ENCODE results near the gene MED15. TPM values are rescaled to one million over a fixed set of nuclear protein-coding genes. Genes with fewer than 3 reads are reported as not detected.

The MED15 gene
- total and polyA plus RNA-seq, 2 donors from 2014 or later = 31.7 to 102 TPM

DNA sequence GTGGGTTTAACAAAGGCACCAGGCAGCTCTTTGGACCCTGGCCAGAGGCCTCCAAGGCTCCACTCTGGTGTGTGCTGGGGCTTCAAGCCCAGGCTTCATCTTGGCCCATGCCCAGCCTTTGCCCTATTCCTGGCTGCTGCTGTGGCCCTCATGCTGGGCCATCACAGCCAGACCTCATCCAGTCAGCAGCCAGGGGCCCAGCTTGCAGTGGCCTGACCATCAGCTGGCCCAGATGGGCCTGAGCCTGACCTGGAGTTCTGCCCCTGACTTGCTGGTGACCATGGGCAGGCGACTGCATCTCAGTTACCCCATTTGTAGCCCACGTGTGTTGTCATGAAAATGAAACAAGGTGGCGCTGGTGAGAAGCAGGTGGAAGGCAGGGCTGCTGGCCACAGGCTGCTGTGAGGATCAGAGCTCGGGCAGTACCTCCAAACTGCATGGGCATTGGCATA, 76.1 kb downstream of the MED15 start:
- H3K27ac ChIP-seq (ENCODE audit: low read depth in 2 of 2, low read length in 2 of 2) = no peak overlapping the region
- no peak for DNase-seq
- no peak for FAIRE-seq
- H3K9ac ChIP-seq (ENCODE audit: low read length in 3 of 3) = no peak overlapping the region
- H3K36me3 ChIP-seq (ENCODE audit: control insufficient read depth in 2 of 3, insufficient read depth in 3 of 3, low read length in 3 of 3) = peaks cover 0 to 45% (median 36%) of the 10 kb centered on the region in 3 donors
- intact Hi-C loops (cut with DNase I) = no loop called here
- H3K9me3 ChIP-seq (ENCODE audit: control insufficient read depth in 2 of 3, insufficient read depth in 1 of 3, low read length in 3 of 3) = no peaks in the 10 kb centered on the region
- TF ChIP-seq, protein P1, sequence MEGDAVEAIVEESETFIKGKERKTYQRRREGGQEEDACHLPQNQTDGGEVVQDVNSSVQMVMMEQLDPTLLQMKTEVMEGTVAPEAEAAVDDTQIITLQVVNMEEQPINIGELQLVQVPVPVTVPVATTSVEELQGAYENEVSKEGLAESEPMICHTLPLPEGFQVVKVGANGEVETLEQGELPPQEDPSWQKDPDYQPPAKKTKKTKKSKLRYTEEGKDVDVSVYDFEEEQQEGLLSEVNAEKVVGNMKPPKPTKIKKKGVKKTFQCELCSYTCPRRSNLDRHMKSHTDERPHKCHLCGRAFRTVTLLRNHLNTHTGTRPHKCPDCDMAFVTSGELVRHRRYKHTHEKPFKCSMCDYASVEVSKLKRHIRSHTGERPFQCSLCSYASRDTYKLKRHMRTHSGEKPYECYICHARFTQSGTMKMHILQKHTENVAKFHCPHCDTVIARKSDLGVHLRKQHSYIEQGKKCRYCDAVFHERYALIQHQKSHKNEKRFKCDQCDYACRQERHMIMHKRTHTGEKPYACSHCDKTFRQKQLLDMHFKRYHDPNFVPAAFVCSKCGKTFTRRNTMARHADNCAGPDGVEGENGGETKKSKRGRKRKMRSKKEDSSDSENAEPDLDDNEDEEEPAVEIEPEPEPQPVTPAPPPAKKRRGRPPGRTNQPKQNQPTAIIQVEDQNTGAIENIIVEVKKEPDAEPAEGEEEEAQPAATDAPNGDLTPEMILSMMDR (IDR thresholded peaks at IDR 0.05; ENCODE audit: borderline replicate concordance, extremely low read depth, insufficient read depth) = no peak
- no peaks in the 10 kb centered on the region for H3K4me1 ChIP-seq (ENCODE audit: control insufficient read depth in 2 of 3, insufficient read depth in 2 of 3, low read depth in 1 of 3, low read length in 3 of 3)
- H3K27me3 ChIP-seq (ENCODE audit: control insufficient read depth, insufficient read depth, low read length) = no peaks in the 10 kb centered on the region
- no peak overlapping the region for H3K4me3 ChIP-seq (ENCODE audit: low read length in 3 of 3)

DNA sequence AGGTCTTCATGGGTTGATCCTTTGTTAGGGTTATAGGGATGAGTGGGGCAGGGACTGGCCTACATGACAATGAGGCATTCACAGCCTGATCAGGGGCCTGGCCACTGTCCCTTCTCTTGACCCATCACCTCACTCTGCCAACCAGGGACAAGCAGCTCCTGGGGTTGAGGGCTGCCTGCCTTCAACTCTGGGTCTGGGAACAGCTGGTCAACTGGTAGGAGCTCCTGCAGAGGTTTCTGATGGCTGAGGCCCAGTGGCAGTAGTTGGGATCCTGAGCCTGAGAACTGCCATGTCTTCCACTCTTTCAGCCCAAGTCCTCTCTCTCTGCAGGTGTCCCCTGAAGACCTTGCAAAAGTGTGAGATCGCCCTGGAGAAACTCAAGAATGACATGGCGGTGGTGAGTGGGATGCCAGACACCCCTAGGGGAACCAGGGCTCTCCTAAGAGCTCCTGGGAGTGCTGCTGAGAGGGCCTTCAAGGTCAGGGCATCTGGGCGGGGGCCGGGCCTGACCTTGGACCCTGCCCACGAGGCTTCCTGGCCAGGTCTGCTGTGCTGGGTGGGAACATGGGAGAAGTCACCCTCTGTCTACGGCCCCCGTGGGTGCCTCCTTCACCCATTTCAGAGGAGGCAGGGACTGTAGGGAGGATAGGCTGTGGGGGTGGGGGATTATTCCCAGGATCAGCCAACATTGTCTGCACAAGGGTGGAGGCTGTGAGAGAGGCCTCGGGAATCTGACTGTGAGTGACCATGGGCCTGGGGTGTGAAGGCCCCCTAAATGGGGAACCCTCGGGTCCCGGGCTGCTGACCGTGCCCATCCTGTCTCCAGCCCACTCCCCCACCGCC, 76.8 kb downstream of the MED15 start:
- DNase-seq (peak in 1 of 5 donors; percentile 60), FAIRE-seq (no peak)
- intact Hi-C loops (cut with DNase I) = no loop called here
- Histone ChIP-seq H3K9me3 (ENCODE audit: control insufficient read depth in 2 of 3, insufficient read depth in 1 of 3, low read length in 3 of 3) (no peaks in the 10 kb centered on the region), H3K4me1 (ENCODE audit: control insufficient read depth in 2 of 3, insufficient read depth in 2 of 3, low read depth in 1 of 3, low read length in 3 of 3) (no peaks in the 10 kb centered on the region), H3K36me3 (ENCODE audit: control insufficient read depth in 2 of 3, insufficient read depth in 3 of 3, low read length in 3 of 3) (peaks cover 0 to 38% (median 30%) of the 10 kb centered on the region in 3 donors), H3K4me3 (ENCODE audit: low read length in 3 of 3) (no peak overlapping the region), H3K27ac (ENCODE audit: low read depth in 2 of 2, low read length in 2 of 2) (no peak overlapping the region), H3K9ac (ENCODE audit: low read length in 3 of 3) (no peak overlapping the region), H3K27me3 (ENCODE audit: control insufficient read depth, insufficient read depth, low read length) (no peaks in the 10 kb centered on the region)
- TF ChIP-seq, protein P1 (IDR thresholded peaks at IDR 0.05; ENCODE audit: borderline replicate concordance, extremely low read depth, insufficient read depth) = no peak

DNA sequence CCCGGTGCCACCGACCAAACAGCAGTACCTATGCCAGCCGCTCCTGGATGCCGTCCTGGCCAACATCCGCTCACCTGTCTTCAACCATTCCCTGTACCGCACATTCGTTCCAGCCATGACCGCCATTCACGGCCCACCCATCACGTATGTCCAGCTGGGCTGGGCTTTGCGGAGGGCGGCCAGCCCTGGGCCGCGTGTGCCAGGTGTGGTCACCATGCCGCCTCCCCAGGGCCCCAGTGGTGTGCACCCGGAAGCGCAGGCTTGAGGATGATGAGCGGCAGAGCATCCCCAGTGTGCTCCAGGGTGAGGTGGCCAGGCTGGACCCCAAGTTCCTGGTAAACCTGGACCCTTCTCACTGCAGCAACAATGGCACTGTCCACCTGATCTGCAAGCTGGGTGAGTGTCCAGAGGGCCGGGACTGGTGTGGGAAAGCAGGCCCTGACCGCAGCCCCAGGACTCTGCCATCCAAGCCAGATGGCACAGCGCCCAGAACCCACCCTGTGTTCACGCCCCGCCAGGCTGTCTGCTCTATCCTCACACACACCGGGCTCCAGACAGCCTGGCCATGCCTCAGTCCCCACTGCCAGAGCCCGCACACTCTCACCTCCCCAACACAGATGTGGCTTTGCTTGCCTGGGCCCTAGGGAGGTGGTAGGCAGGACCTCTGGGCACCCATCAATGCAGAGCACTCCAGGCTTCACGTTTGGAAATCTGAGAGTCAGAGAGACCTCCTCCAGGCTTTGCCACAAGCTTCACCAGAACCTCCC, 77.6 kb downstream of the MED15 start:
- FAIRE-seq (no peak), DNase-seq (peak in 1 of 5 donors; percentile 60)
- H3K27ac ChIP-seq (ENCODE audit: low read depth in 2 of 2, low read length in 2 of 2) = no peak overlapping the region
- H3K27me3 ChIP-seq (ENCODE audit: control insufficient read depth, insufficient read depth, low read length) = no peaks in the 10 kb centered on the region
- intact Hi-C loops (cut with DNase I) = no loop called here
- TF ChIP-seq, protein P1 (IDR thresholded peaks at IDR 0.05; ENCODE audit: borderline replicate concordance, extremely low read depth, insufficient read depth) = no peak
- no peaks in the 10 kb centered on the region for H3K4me1 ChIP-seq (ENCODE audit: control insufficient read depth in 2 of 3, insufficient read depth in 2 of 3, low read depth in 1 of 3, low read length in 3 of 3)
- peaks cover 0 to 37% (median 30%) of the 10 kb centered on the region in 3 donors for H3K36me3 ChIP-seq (ENCODE audit: control insufficient read depth in 2 of 3, insufficient read depth in 3 of 3, low read length in 3 of 3)
- H3K4me3 ChIP-seq (ENCODE audit: low read length in 3 of 3) = no peak overlapping the region
- no peak overlapping the region for H3K9ac ChIP-seq (ENCODE audit: low read length in 3 of 3)
- no peaks in the 10 kb centered on the region for H3K9me3 ChIP-seq (ENCODE audit: control insufficient read depth in 2 of 3, insufficient read depth in 1 of 3, low read length in 3 of 3)

All from kidney (tissue), 14 donors.